ENCODE results near the gene THSD4.

DNA sequence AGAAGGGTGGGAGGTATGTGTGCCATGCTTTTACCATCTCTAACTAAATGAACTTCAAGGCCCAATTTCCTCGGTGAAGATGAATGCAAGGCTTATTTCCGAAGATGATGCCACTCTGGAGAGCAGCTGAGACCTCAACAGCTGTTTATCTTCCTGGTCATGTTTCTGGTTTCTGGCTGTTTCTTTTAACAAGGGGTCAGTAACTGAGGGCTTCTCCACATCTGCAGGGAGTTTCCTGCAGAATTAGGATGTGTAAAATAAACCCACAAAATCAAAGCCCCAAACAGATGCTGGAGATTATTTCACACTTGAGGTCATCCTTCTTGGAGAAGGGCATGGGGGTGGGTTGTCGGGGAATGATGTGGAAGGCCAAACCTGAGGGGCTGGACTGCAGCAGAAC lies 220.3 kb downstream of the THSD4 start:
- TF ChIP-seq BCL3 (IDR thresholded peaks at IDR 0.05) (no peak), REST (IDR thresholded peaks at IDR 0.05) (no peak), CTCF (IDR thresholded peaks at IDR 0.05) (no peak), RAD21 (conservative IDR thresholded peaks at IDR 0.05 in 1 of 2, IDR thresholded peaks at IDR 0.05 in 1 of 2) (no peak), NR3C1 (IDR thresholded peaks at IDR 0.05) (no peak), ATOH8 (CRISPR knock-in tag; IDR thresholded peaks at IDR 0.05; ENCODE audit: low read depth) (no peak)
- TF ChIP-seq, protein P1, sequence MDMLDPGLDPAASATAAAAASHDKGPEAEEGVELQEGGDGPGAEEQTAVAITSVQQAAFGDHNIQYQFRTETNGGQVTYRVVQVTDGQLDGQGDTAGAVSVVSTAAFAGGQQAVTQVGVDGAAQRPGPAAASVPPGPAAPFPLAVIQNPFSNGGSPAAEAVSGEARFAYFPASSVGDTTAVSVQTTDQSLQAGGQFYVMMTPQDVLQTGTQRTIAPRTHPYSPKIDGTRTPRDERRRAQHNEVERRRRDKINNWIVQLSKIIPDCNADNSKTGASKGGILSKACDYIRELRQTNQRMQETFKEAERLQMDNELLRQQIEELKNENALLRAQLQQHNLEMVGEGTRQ (IDR thresholded peaks at IDR 0.05) = no peak

Data from A549 (cell line).